ENCODE results near the gene OR2D2. TPM values are rescaled to one million over a fixed set of nuclear protein-coding genes. Genes with fewer than 3 reads are reported as not detected.

OR2D2 gene
- total and polyA plus RNA-seq, 4 donors = not detected

GRCh38 chr11:6882751-6883150 is 9.5 kb downstream of the OR2D2 start:
- TF ChIP-seq FOXA2 (IDR thresholded peaks at IDR 0.05) = no peak
- no peak for TF ChIP-seq HNF4A (conservative IDR thresholded peaks at IDR 0.05)
- no peak overlapping the region for H3K4me3 ChIP-seq (ENCODE audit: low read depth in 1 of 3, low read length in 3 of 3)
- H3K27ac ChIP-seq (ENCODE audit: low read depth in 1 of 2, low read length in 2 of 2) = no peak overlapping the region
- no peak for DNase-seq (ENCODE audit: low spot score)
- no peaks in the 10 kb centered on the region for H3K9me3 ChIP-seq (ENCODE audit: control insufficient read depth in 4 of 4, low read length in 3 of 4)
- no peaks in the 10 kb centered on the region for H3K4me1 ChIP-seq (ENCODE audit: control insufficient read depth in 4 of 4, insufficient read depth in 4 of 4, low read length in 3 of 4)
- peaks cover 0 to 9% (median 2%) of the 10 kb centered on the region in 4 donors for H3K27me3 ChIP-seq (ENCODE audit: control insufficient read depth in 4 of 4, insufficient read depth in 4 of 4, low read length in 3 of 4)
- H3K36me3 ChIP-seq (ENCODE audit: control insufficient read depth in 4 of 4, insufficient read depth in 3 of 4, low read depth in 1 of 4, low read length in 3 of 4) = no peaks in the 10 kb centered on the region
- no peak overlapping the region for H3K9ac ChIP-seq (ENCODE audit: low read depth in 1 of 2, low read length in 2 of 2)

DNA sequence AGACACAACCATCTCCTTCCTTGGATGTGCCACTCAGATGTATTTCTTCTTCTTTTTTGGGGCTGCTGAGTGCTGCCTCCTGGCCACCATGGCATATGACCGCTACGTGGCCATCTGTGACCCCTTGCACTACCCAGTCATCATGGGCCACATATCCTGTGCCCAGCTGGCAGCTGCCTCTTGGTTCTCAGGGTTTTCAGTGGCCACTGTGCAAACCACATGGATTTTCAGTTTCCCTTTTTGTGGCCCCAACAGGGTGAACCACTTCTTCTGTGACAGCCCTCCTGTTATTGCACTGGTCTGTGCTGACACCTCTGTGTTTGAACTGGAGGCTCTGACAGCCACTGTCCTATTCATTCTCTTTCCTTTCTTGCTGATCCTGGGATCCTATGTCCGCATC is 15.4 kb downstream of the OR2D2 start:
- Histone ChIP-seq H3K27ac (ENCODE audit: low read depth in 1 of 2, low read length in 2 of 2) (no peak overlapping the region), H3K4me3 (ENCODE audit: low read depth in 1 of 3, low read length in 3 of 3) (no peak overlapping the region), H3K9me3 (ENCODE audit: control insufficient read depth in 4 of 4, low read length in 3 of 4) (peaks cover 0 to 2% (median 0%) of the 10 kb centered on the region in 4 donors), H3K9ac (ENCODE audit: low read depth in 1 of 2, low read length in 2 of 2) (no peak overlapping the region), H3K36me3 (ENCODE audit: control insufficient read depth in 4 of 4, insufficient read depth in 3 of 4, low read depth in 1 of 4, low read length in 3 of 4) (no peaks in the 10 kb centered on the region), H3K4me1 (ENCODE audit: control insufficient read depth in 4 of 4, insufficient read depth in 4 of 4, low read length in 3 of 4) (no peaks in the 10 kb centered on the region), H3K27me3 (ENCODE audit: control insufficient read depth in 4 of 4, insufficient read depth in 4 of 4, low read length in 3 of 4) (peaks cover 0 to under 1% (median 0%) of the 10 kb centered on the region in 4 donors)
- DNase-seq (ENCODE audit: low spot score) = no peak
- 86% methylated on average over 3 of the region's 3 CpGs for WGBS
- TF ChIP-seq, protein P1, sequence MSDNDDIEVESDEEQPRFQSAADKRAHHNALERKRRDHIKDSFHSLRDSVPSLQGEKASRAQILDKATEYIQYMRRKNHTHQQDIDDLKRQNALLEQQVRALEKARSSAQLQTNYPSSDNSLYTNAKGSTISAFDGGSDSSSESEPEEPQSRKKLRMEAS (IDR thresholded peaks at IDR 0.05) = no peak
- no peak for TF ChIP-seq HNF4A (conservative IDR thresholded peaks at IDR 0.05)
- TF ChIP-seq, protein P2, sequence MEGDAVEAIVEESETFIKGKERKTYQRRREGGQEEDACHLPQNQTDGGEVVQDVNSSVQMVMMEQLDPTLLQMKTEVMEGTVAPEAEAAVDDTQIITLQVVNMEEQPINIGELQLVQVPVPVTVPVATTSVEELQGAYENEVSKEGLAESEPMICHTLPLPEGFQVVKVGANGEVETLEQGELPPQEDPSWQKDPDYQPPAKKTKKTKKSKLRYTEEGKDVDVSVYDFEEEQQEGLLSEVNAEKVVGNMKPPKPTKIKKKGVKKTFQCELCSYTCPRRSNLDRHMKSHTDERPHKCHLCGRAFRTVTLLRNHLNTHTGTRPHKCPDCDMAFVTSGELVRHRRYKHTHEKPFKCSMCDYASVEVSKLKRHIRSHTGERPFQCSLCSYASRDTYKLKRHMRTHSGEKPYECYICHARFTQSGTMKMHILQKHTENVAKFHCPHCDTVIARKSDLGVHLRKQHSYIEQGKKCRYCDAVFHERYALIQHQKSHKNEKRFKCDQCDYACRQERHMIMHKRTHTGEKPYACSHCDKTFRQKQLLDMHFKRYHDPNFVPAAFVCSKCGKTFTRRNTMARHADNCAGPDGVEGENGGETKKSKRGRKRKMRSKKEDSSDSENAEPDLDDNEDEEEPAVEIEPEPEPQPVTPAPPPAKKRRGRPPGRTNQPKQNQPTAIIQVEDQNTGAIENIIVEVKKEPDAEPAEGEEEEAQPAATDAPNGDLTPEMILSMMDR (IDR thresholded peaks at IDR 0.05; ENCODE audit: low read depth, low read length, missing input control) = no peak
- TF ChIP-seq HNF4G (IDR thresholded peaks at IDR 0.05) = no peak
- TF ChIP-seq, protein P3, sequence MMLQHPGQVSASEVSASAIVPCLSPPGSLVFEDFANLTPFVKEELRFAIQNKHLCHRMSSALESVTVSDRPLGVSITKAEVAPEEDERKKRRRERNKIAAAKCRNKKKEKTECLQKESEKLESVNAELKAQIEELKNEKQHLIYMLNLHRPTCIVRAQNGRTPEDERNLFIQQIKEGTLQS (IDR thresholded peaks at IDR 0.05) = no peak
- TF ChIP-seq ZBTB33 (IDR thresholded peaks at IDR 0.05) = no peak
- TF ChIP-seq FOXA1 (IDR thresholded peaks at IDR 0.05) = no peak
- TF ChIP-seq TAF1 (conservative IDR thresholded peaks at IDR 0.05) = no peak
- no peak for TF ChIP-seq YY1 (IDR thresholded peaks at IDR 0.05)
- TF ChIP-seq EGR1 (IDR thresholded peaks at IDR 0.05; ENCODE audit: low read depth in 2 of 2) = no peak

DNA sequence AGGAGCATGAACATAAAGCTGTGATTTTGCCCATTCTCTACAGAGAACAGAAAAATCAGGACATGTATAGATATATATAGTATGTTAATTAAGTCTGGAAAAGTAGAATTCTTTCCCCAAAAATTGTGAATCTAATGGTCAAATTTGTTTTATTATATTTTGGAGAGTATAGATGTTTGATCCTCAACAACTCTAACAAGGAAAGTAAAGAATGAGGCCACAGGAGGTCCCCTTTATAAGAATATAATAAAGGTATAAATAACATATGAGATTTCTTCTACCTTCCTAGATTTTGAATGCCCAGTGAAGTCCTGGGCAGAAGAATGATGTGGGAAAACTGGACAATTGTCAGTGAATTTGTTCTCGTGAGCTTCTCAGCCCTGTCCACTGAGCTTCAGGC is 16.0 kb downstream of the OR2D2 start, which contains the start of gene OR10A4:
Gene OR10A4 (plus strand): TSS at position 301 of the 400 bp plus-strand sequence. CDS start 23 bp downstream, at position 324.
- no peak within 1 kb of the TSS for H3K27ac ChIP-seq (ENCODE audit: low read depth in 1 of 2, low read length in 2 of 2)
- no peaks in the 10 kb centered on the region for H3K36me3 ChIP-seq (ENCODE audit: control insufficient read depth in 4 of 4, insufficient read depth in 3 of 4, low read depth in 1 of 4, low read length in 3 of 4)
- DNase-seq (ENCODE audit: low spot score) = no peak
- WGBS = 92% methylated on average over 1 of the region's 1 CpG
- H3K27me3 ChIP-seq (ENCODE audit: control insufficient read depth in 4 of 4, insufficient read depth in 4 of 4, low read length in 3 of 4) = no peaks in the 10 kb centered on the region
- H3K4me3 ChIP-seq (ENCODE audit: low read depth in 1 of 3, low read length in 3 of 3) = no peak within 1 kb of the TSS
- peaks cover 0 to 2% (median 0%) of the 10 kb centered on the region in 4 donors for H3K9me3 ChIP-seq (ENCODE audit: control insufficient read depth in 4 of 4, low read length in 3 of 4)
- no peaks in the 10 kb centered on the region for H3K4me1 ChIP-seq (ENCODE audit: control insufficient read depth in 4 of 4, insufficient read depth in 4 of 4, low read length in 3 of 4)
- TF ChIP-seq TAF1 (conservative IDR thresholded peaks at IDR 0.05) (no peak), YY1 (IDR thresholded peaks at IDR 0.05) (no peak)
- TF ChIP-seq, protein P1 (IDR thresholded peaks at IDR 0.05) = no peak
- H3K9ac ChIP-seq (ENCODE audit: low read depth in 1 of 2, low read length in 2 of 2) = no peak within 1 kb of the TSS

All from liver (tissue), 9 donors.